Keratinocyte (primary cell): ENCODE results near the gene ADAT3. TPM values are rescaled to one million over a fixed set of nuclear protein-coding genes. Genes with fewer than 3 reads are reported as not detected.

Source experiments
- DNase-seq: peaks from one replicate; pipeline ENCODE4 v3.0.0-alpha.2; 2011; ENCODE audit warnings: low read depth, missing footprints, low spot score
- FAIRE-seq: peaks from 2 replicates; lab custom pipeline; 2011; peaks lifted over from hg19 to GRCh38; lab: Jason Lieb, UNC
- H2AFZ ChIP-seq: 2 replicates; pipeline ENCODE4 v1.6.0; 2012; ENCODE audit warnings: low read length, control low read depth, inconsistent platforms; ENCODE audit not compliant: control insufficient read depth
- H3K27ac ChIP-seq: 2 replicates; pipeline ENCODE4 v1.5.1; 2011; ENCODE audit warnings: low read length; ENCODE audit not compliant: control insufficient read depth, insufficient read depth
- H3K27me3 ChIP-seq: 3 replicates; pipeline ENCODE4 v1.6.0; 2011; ENCODE audit warnings: low read length; ENCODE audit not compliant: control insufficient read depth, insufficient read depth; ENCODE audit errors: extremely low read depth
- H3K36me3 ChIP-seq, 2 experiments: 2 replicates in 1 of 2; 3 replicates in 1 of 2; pipeline ENCODE4 v1.5.1; 2011; ENCODE audit warnings: low read length in 2 of 2, mild to moderate bottlenecking in 1 of 2; ENCODE audit not compliant: control insufficient read depth in 2 of 2, insufficient read depth in 2 of 2; ENCODE audit errors: extremely low read depth in 1 of 2
- H3K4me1 ChIP-seq: 3 replicates; pipeline ENCODE4 v1.5.1; 2011; ENCODE audit warnings: low read length; ENCODE audit not compliant: control insufficient read depth, insufficient read depth; ENCODE audit errors: extremely low read depth
- H3K4me2 ChIP-seq: 3 replicates; pipeline ENCODE4 v1.6.0; 2011; ENCODE audit warnings: low read depth, low read length; ENCODE audit not compliant: control insufficient read depth, insufficient read depth; ENCODE audit errors: extremely low read depth
- H3K4me3 ChIP-seq, 3 experiments: fragments of 200-600 bp in 1 of 3; sonication (generic) in 1 of 3; 2 replicates in 2 of 3; 3 replicates in 1 of 3; pipeline ENCODE4 v1.5.1; 2011 to 2016; ENCODE audit warnings: low read length in 3 of 3, mild to moderate bottlenecking in 3 of 3, control low read depth in 2 of 3, inconsistent platforms in 1 of 3, low read depth in 1 of 3, mixed read lengths in 1 of 3, mixed run types in 1 of 3, moderate library complexity in 1 of 3; ENCODE audit not compliant: control insufficient read depth in 2 of 3, insufficient read depth in 2 of 3; ENCODE audit errors: extremely low read depth in 1 of 3
- H3K79me2 ChIP-seq: 2 replicates; pipeline ENCODE4 v1.6.0; 2012; ENCODE audit warnings: low read length; ENCODE audit not compliant: control insufficient read depth, insufficient read depth
- H3K9ac ChIP-seq: 3 replicates; pipeline ENCODE4 v1.6.0; 2011; ENCODE audit warnings: low read length; ENCODE audit not compliant: control insufficient read depth, insufficient read depth; ENCODE audit errors: extremely low read depth
- H3K9me1 ChIP-seq: 3 replicates; pipeline ENCODE4 v1.6.0; 2011; ENCODE audit warnings: low read length; ENCODE audit not compliant: control insufficient read depth, insufficient read depth; ENCODE audit errors: extremely low read depth
- H3K9me3 ChIP-seq: 2 replicates; pipeline ENCODE4 v1.5.1; 2012; ENCODE audit warnings: low read depth, low read length; ENCODE audit not compliant: control insufficient read depth
- H4K20me1 ChIP-seq: 3 replicates; pipeline ENCODE4 v1.6.0; 2011; ENCODE audit warnings: low read length; ENCODE audit not compliant: control insufficient read depth, insufficient read depth; ENCODE audit errors: extremely low read depth
- CTCF ChIP-seq, 3 experiments: IDR thresholded peaks in 1 of 3; conservative IDR thresholded peaks in 1 of 3; optimal IDR thresholded peaks in 1 of 3; 2 replicates in 2 of 3; 3 replicates in 1 of 3; pipeline versions ENCODE3 to v1.5.1; 2011; ENCODE audit warnings: low read length in 3 of 3, mild to moderate bottlenecking in 3 of 3, moderate library complexity in 2 of 3, control low read depth in 1 of 3, inconsistent platforms in 1 of 3; ENCODE audit not compliant: insufficient read depth in 2 of 3; ENCODE audit errors: extremely low read depth in 1 of 3
- EZH2 ChIP-seq: IDR thresholded peaks from one replicate; pipeline ENCODE4 v1.6.1; 2012; ENCODE audit warnings: inconsistent platforms, mild to moderate bottlenecking, low read length, moderate library complexity
- dilution Hi-C: fragments of 300-500 bp; cut with MboI; formaldehyde crosslinking; loops from one replicate; pipeline ENCODE4 v1.7.0; 2020; ENCODE audit warnings: low sequenced_read_pairs; ENCODE audit not compliant: extremely low pct_ligation_motif_present
- polyA plus RNA-seq, 5 experiments: library from polyadenylated mRNA; depleted of rRNA in 3 of 5; stranded (reverse) in 3 of 5; stranded (forward) in 1 of 5; unstranded in 1 of 5; fragments of >200 nt; gene quantifications; 1 replicate in 1 of 5; 2 replicates in 3 of 5; 3 replicates in 1 of 5; pipeline versions ENCODE4 v1.2.1 to v1.2.3, GENCODE V29; 2011 to 2012; ENCODE audit warnings: missing spikeins in 2 of 5, low read depth in 1 of 5, low replicate concordance in 1 of 5

ADAT3 gene
- polyA plus RNA-seq, 1 donor (not counting 4 experiments of a cell fraction or from before 2014, with no cell fraction given) = 0.55 TPM

- H3K9me3 ChIP-seq = no peaks in the 10 kb centered on the region
- H3K9me1 ChIP-seq = no peaks in the 10 kb centered on the region
- TF ChIP-seq CTCF (optimal IDR thresholded peaks at IDR 0.05 in 1 of 3, IDR thresholded peaks at IDR 0.05 in 1 of 3, conservative IDR thresholded peaks at IDR 0.05 in 1 of 3; ENCODE audit: extremely low read depth in 1 of 3, insufficient read depth in 2 of 3, low read length in 3 of 3) (no peak), EZH2 (no peak)
- peaks cover 20 to 30% of the 10 kb centered on the region in 2 experiments for H3K36me3 ChIP-seq
- no peaks in the 10 kb centered on the region for H3K79me2 ChIP-seq
- no peak overlapping the region for H3K9ac ChIP-seq
- H3K4me3 ChIP-seq = no peak overlapping the region
- H3K27ac ChIP-seq = no peak overlapping the region
- H2AFZ ChIP-seq = no peak overlapping the region
- H4K20me1 ChIP-seq = no peaks in the 10 kb centered on the region
- H3K27me3 ChIP-seq = no peaks in the 10 kb centered on the region
- no peak overlapping the region for H3K4me2 ChIP-seq
- no peaks in the 10 kb centered on the region for H3K4me1 ChIP-seq
- no peak for DNase-seq
- FAIRE-seq = no peak
- dilution Hi-C loops = no loop called here
Measured at GRCh38 chr19:1921326-1921725, 16.1 kb downstream of the ADAT3 start.

GRCh38 chr19:1921825-1922224, 16.6 kb downstream of the ADAT3 start:
- no peaks in the 10 kb centered on the region for H4K20me1 ChIP-seq
- no peak overlapping the region for H3K4me3 ChIP-seq
- no peaks in the 10 kb centered on the region for H3K9me1 ChIP-seq
- H3K4me1 ChIP-seq = no peaks in the 10 kb centered on the region
- dilution Hi-C loops = no loop called here
- DNase-seq (no peak), FAIRE-seq (no peak)
- no peak overlapping the region for H3K4me2 ChIP-seq
- H3K36me3 ChIP-seq = peaks cover 20 to 30% of the 10 kb centered on the region in 2 experiments
- H3K27me3 ChIP-seq = no peaks in the 10 kb centered on the region
- TF ChIP-seq EZH2 = no peak
- TF ChIP-seq CTCF (optimal IDR thresholded peaks at IDR 0.05 in 1 of 3, IDR thresholded peaks at IDR 0.05 in 1 of 3, conservative IDR thresholded peaks at IDR 0.05 in 1 of 3; ENCODE audit: extremely low read depth in 1 of 3, insufficient read depth in 2 of 3, low read length in 3 of 3) = no peak
- no peaks in the 10 kb centered on the region for H3K9me3 ChIP-seq
- H3K27ac ChIP-seq = no peak overlapping the region
- H3K9ac ChIP-seq = no peak overlapping the region
- H2AFZ ChIP-seq = no peak overlapping the region
- H3K79me2 ChIP-seq = no peaks in the 10 kb centered on the region
